ENCODE data around the gene ARAP1.

- no peak for TF ChIP-seq CTCF (conservative IDR thresholded peaks at IDR 0.05; ENCODE audit: low read depth, low read length)
- TF ChIP-seq EZH2 (IDR thresholded peaks at IDR 0.05; ENCODE audit: borderline replicate concordance, low read depth, low read length, poor library complexity, severe bottlenecking): no peak
Measured at GRCh38 chr11:72739240-72740059, 12.8 kb downstream of the ARAP1 start.

All from A673 (cell line).